ENCODE measurements around the gene C10orf71. TPM values are rescaled to one million over a fixed set of nuclear protein-coding genes. Genes with fewer than 3 reads are reported as not detected.

C10orf71 gene
- total and polyA plus RNA-seq, 2 donors from 2014 or later = 0.28 TPM; not detected in 1

- DNase-seq (no peak), FAIRE-seq (no peak)
- intact Hi-C loops (cut with DNase I) = no loop called here
- Histone ChIP-seq H3K27ac (ENCODE audit: low read depth in 2 of 2, low read length in 2 of 2) (no peak overlapping the region), H3K27me3 (ENCODE audit: control insufficient read depth, insufficient read depth, low read length) (no peaks in the 10 kb centered on the region), H3K9me3 (ENCODE audit: control insufficient read depth in 2 of 3, insufficient read depth in 1 of 3, low read length in 3 of 3) (no peaks in the 10 kb centered on the region), H3K9ac (ENCODE audit: low read length in 3 of 3) (no peak overlapping the region), H3K4me1 (ENCODE audit: control insufficient read depth in 2 of 3, insufficient read depth in 2 of 3, low read depth in 1 of 3, low read length in 3 of 3) (no peaks in the 10 kb centered on the region), H3K4me3 (ENCODE audit: low read length in 3 of 3) (no peak overlapping the region), H3K36me3 (ENCODE audit: control insufficient read depth in 2 of 3, insufficient read depth in 3 of 3, low read length in 3 of 3) (no peaks in the 10 kb centered on the region)
- TF ChIP-seq, protein P1, sequence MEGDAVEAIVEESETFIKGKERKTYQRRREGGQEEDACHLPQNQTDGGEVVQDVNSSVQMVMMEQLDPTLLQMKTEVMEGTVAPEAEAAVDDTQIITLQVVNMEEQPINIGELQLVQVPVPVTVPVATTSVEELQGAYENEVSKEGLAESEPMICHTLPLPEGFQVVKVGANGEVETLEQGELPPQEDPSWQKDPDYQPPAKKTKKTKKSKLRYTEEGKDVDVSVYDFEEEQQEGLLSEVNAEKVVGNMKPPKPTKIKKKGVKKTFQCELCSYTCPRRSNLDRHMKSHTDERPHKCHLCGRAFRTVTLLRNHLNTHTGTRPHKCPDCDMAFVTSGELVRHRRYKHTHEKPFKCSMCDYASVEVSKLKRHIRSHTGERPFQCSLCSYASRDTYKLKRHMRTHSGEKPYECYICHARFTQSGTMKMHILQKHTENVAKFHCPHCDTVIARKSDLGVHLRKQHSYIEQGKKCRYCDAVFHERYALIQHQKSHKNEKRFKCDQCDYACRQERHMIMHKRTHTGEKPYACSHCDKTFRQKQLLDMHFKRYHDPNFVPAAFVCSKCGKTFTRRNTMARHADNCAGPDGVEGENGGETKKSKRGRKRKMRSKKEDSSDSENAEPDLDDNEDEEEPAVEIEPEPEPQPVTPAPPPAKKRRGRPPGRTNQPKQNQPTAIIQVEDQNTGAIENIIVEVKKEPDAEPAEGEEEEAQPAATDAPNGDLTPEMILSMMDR (IDR thresholded peaks at IDR 0.05; ENCODE audit: borderline replicate concordance, extremely low read depth, insufficient read depth) = no peak
These were observed 36.0 kb downstream of the C10orf71 start for GRCh38 chr10:49334964-49335363.

DNA sequence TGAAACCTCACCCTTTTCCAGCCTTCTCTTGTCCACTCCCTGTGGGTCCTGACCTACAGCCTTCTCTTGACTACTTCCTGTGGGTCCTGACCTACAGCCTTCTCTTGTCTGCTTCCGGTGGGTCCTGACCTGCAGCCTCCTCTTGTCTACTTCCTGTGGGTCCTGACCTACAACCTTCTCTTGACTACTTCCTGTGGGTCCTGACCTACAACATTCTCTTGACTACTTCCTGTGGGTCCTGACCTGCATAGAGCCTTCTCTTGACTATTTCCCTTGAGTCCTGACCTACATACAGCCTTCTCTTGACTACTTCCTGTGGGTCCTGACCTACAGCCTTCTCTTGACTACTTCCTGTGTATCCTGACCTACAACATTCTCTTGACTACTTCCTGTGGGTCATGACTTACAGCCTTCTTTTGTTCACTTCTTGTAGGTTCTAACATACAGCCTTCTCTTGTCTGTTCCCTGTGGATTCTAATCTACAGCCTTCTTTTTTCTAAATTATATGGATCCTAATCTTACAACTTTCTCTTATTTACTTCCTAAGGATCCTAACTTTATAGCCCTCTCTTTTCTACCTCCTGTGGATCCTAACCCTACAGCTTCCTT, 36.5 kb downstream of the C10orf71 start:
- Histone ChIP-seq H3K27me3 (ENCODE audit: control insufficient read depth, insufficient read depth, low read length) (no peaks in the 10 kb centered on the region), H3K9me3 (ENCODE audit: control insufficient read depth in 2 of 3, insufficient read depth in 1 of 3, low read length in 3 of 3) (no peaks in the 10 kb centered on the region), H3K36me3 (ENCODE audit: control insufficient read depth in 2 of 3, insufficient read depth in 3 of 3, low read length in 3 of 3) (no peaks in the 10 kb centered on the region), H3K4me3 (ENCODE audit: low read length in 3 of 3) (no peak overlapping the region), H3K27ac (ENCODE audit: low read depth in 2 of 2, low read length in 2 of 2) (no peak overlapping the region), H3K4me1 (ENCODE audit: control insufficient read depth in 2 of 3, insufficient read depth in 2 of 3, low read depth in 1 of 3, low read length in 3 of 3) (no peaks in the 10 kb centered on the region), H3K9ac (ENCODE audit: low read length in 3 of 3) (no peak overlapping the region)
- intact Hi-C loops (cut with DNase I) = no loop called here
- FAIRE-seq (no peak), DNase-seq (no peak)
- TF ChIP-seq, protein P1 (IDR thresholded peaks at IDR 0.05; ENCODE audit: borderline replicate concordance, extremely low read depth, insufficient read depth) = no peak

GRCh38 chr10:49338604-49339003, 39.6 kb downstream of the C10orf71 start:
- H3K36me3 ChIP-seq (ENCODE audit: control insufficient read depth in 2 of 3, insufficient read depth in 3 of 3, low read length in 3 of 3) = no peaks in the 10 kb centered on the region

More at GRCh38 chr10:49338604-49339003, 39.6 kb downstream of the C10orf71 start:
- no peak overlapping the region for H3K27ac ChIP-seq (ENCODE audit: low read depth in 2 of 2, low read length in 2 of 2)
- H3K9ac ChIP-seq (ENCODE audit: low read length in 3 of 3) = no peak overlapping the region
- no peak overlapping the region for H3K4me3 ChIP-seq (ENCODE audit: low read length in 3 of 3)
- no peaks in the 10 kb centered on the region for H3K27me3 ChIP-seq (ENCODE audit: control insufficient read depth, insufficient read depth, low read length)
- DNase-seq (no peak), FAIRE-seq (no peak)
- no peaks in the 10 kb centered on the region for H3K4me1 ChIP-seq (ENCODE audit: control insufficient read depth in 2 of 3, insufficient read depth in 2 of 3, low read depth in 1 of 3, low read length in 3 of 3)
- TF ChIP-seq, protein P1 (IDR thresholded peaks at IDR 0.05; ENCODE audit: borderline replicate concordance, extremely low read depth, insufficient read depth) = no peak
- H3K9me3 ChIP-seq (ENCODE audit: control insufficient read depth in 2 of 3, insufficient read depth in 1 of 3, low read length in 3 of 3) = no peaks in the 10 kb centered on the region
- intact Hi-C loops (cut with DNase I) = no loop called here
